Hepatocyte (in vitro differentiated cells): ENCODE data around the gene TRMT61A. TPM values are rescaled to one million over a fixed set of nuclear protein-coding genes. Genes with fewer than 3 reads are reported as not detected.

Source experiments
- DNase-seq: peaks from one replicate; pipeline ENCODE4 v3.0.0-alpha.2; 2016; ENCODE audit warnings: low spot score
- H2AFZ ChIP-seq: fragments of 200-600 bp; sonication (generic); 2 replicates; pipeline ENCODE4 v1.6.0; 2016; ENCODE audit warnings: antibody characterized with exemption, mild to moderate bottlenecking
- H3K27ac ChIP-seq: fragments of 200-600 bp; sonication (generic); 2 replicates; pipeline ENCODE4 v1.5.1; 2016; ENCODE audit warnings: mild to moderate bottlenecking
- H3K27me3 ChIP-seq: fragments of 200-600 bp; sonication (generic); 2 replicates; pipeline ENCODE4 v1.6.1; 2016
- H3K36me3 ChIP-seq: fragments of 200-600 bp; sonication (generic); replicated peaks from 2 replicates; pipeline ENCODE4 v1.5.1; 2016; ENCODE audit warnings: low read depth; ENCODE audit not compliant: insufficient read depth
- H3K4me1 ChIP-seq: fragments of 200-600 bp; sonication (generic); 2 replicates; pipeline ENCODE4 v1.5.1; 2016; ENCODE audit warnings: mild to moderate bottlenecking, moderate library complexity; ENCODE audit not compliant: insufficient read depth
- H3K4me2 ChIP-seq: fragments of 200-600 bp; sonication (generic); 2 replicates; pipeline ENCODE4 v1.6.0; 2016
- H3K4me3 ChIP-seq: fragments of 200-600 bp; sonication (generic); 2 replicates; pipeline ENCODE4 v1.5.1; 2016; ENCODE audit warnings: mild to moderate bottlenecking
- H3K79me2 ChIP-seq: fragments of 200-600 bp; sonication (generic); 2 replicates; pipeline ENCODE4 v1.6.0; 2017; ENCODE audit warnings: mild to moderate bottlenecking
- H3K9me2 ChIP-seq: fragments of 200-600 bp; sonication (generic); replicated peaks from 2 replicates; pipeline ENCODE4 v1.6.0; 2017; ENCODE audit warnings: mild to moderate bottlenecking; ENCODE audit not compliant: insufficient read depth
- H3K9me3 ChIP-seq: fragments of 200-600 bp; sonication (generic); 2 replicates; pipeline ENCODE4 v1.5.1; 2016; ENCODE audit warnings: low read depth, mild to moderate bottlenecking
- H4K20me1 ChIP-seq: fragments of 200-600 bp; sonication (generic); 2 replicates; pipeline ENCODE4 v1.6.0; 2016; ENCODE audit warnings: mild to moderate bottlenecking; ENCODE audit not compliant: insufficient read depth, poor library complexity, severe bottlenecking
- EZH2 ChIP-seq: fragments of 200-600 bp; sonication (generic); IDR thresholded peaks from 2 replicates; pipeline ENCODE4 v1.6.1; 2016; ENCODE audit warnings: antibody characterized with exemption, mild to moderate bottlenecking, borderline replicate concordance
- EZH2phosphoT487 ChIP-seq: fragments of 200-600 bp; sonication (generic); IDR thresholded peaks from one replicate; pipeline ENCODE4 v1.6.1; 2018; ENCODE audit warnings: antibody characterized with exemption, mild to moderate bottlenecking, low read depth, moderate library complexity; ENCODE audit not compliant: unreplicated experiment, severe bottlenecking
- WGBS: methylation state at CpG from one replicate; pipeline ENCODE4 v1.1.6; 2016; ENCODE audit warnings: low lambda C conversion rate; ENCODE audit errors: missing lambda C conversion rate; 5-methylcytosine and 5-hydroxymethylcytosine counted together
- polyA plus RNA-seq: library from polyadenylated mRNA; unstranded; fragments of >200 nt; fragmentation: Nextera tagmentation; extraction: Ambion mirVana; gene quantifications from 2 replicates; pipeline ENCODE4 v1.2.1, GENCODE V29; 2016
- total RNA-seq: library from RNA; depleted of rRNA; stranded (reverse); fragments of >200 nt; gene quantifications from 2 replicates; pipeline ENCODE4 v1.2.3, GENCODE V29; 2014
- TF ChIP-seq, protein P1 (sequence below): fragments of 200-600 bp; sonication (generic); IDR thresholded peaks from 2 replicates; pipeline ENCODE4 v1.5.1; 2016; ENCODE audit warnings: antibody characterized with exemption, mild to moderate bottlenecking; ENCODE audit not compliant: poor library complexity

TRMT61A gene
- total and polyA plus RNA-seq, 2 experiments from 2014 or later = 8.9 to 13.2 TPM

DNA sequence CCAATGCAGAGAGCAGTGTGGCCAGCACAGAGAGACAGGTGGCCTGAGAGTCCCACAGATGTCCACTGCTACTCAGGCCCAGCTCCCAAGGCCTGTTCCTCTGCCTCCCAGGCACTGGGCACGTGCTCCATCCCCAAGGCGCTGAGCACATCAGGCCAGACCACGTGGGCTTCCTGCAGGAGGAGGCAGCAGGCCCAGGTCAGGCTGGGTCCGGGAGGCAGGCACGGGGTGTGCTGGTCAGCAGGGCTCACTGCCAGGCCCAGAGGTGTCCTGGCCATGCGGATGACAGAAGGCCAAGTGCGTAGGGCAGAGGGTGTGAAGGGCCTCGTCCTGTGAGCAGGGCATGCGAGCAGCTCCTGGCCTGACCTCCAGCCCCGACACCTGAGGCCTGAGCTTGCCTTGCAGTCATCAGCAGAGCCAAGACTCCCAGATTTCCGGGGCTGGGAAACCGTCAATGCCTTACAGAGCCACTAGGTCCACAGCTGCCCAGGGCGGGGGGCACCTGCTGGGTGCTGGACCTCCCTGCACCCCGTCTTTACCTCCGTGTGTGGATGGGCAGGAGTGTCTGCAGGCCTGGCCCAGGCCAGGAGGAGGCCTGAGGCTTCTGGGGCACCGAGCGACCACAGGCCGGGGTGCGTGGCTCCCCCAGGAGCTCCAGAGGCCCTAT is 14.9 kb downstream of the TRMT61A start:
- Histone ChIP-seq H3K4me1 (peaks cover 34% of the 10 kb centered on the region), H3K36me3 (no peaks in the 10 kb centered on the region), H2AFZ (no peak overlapping the region), H4K20me1 (no peaks in the 10 kb centered on the region), H3K4me3 (no peak overlapping the region), H3K9me2 (no peaks in the 10 kb centered on the region), H3K9me3 (no peaks in the 10 kb centered on the region), H3K4me2 (no peak overlapping the region), H3K79me2 (no peaks in the 10 kb centered on the region), H3K27ac (no peak overlapping the region), H3K27me3 (no peaks in the 10 kb centered on the region)
- DNase-seq = no peak
- 82% methylated on average over 13 of the region's 19 CpGs for WGBS
- TF ChIP-seq, protein P1, sequence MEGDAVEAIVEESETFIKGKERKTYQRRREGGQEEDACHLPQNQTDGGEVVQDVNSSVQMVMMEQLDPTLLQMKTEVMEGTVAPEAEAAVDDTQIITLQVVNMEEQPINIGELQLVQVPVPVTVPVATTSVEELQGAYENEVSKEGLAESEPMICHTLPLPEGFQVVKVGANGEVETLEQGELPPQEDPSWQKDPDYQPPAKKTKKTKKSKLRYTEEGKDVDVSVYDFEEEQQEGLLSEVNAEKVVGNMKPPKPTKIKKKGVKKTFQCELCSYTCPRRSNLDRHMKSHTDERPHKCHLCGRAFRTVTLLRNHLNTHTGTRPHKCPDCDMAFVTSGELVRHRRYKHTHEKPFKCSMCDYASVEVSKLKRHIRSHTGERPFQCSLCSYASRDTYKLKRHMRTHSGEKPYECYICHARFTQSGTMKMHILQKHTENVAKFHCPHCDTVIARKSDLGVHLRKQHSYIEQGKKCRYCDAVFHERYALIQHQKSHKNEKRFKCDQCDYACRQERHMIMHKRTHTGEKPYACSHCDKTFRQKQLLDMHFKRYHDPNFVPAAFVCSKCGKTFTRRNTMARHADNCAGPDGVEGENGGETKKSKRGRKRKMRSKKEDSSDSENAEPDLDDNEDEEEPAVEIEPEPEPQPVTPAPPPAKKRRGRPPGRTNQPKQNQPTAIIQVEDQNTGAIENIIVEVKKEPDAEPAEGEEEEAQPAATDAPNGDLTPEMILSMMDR = no peak
- TF ChIP-seq EZH2phosphoT487 (no peak), EZH2 (no peak)

DNA sequence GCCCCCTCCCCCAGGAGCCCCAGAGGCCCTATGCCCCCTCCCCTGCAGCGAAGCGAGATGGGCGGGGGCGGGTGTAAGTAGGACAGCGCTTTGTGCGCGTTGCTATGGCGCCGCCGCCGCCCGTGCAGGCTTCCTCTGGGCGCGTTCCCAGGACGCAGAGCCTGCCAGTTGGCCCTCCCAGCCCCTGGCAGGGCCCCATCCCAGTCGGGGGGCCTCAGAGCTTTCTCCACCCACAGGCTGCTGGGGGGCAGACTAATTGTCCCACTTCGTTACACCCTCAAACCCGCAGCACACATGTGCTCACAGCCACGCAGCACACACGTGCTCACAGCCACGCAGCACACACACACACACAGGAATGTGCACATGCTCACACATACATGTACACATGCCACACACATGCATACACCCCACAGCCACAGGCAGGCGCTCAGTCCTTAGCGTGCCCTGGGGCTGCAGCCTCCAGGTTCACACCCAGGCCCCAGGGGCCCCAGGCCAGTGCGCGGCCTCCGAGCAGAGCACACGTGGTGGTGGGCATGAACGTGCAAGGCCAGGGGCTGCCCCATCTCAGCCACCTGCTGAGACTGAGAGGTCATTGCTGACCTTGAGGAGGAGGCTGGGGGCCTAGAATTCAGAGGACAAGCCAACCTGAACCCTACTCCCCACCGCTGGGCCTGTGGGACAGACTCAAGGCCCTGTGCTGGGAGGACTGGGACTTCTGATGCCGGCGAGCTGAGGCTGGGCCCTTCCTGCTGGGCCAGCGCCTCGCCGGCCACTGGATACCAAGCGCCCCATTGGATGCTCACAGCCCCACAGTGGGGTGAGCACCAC is 15.6 kb downstream of the TRMT61A start:
- DNase-seq = no peak
- TF ChIP-seq EZH2phosphoT487 (no peak), EZH2 (no peak)
- TF ChIP-seq, protein P1 = no peak
- H3K4me1 ChIP-seq = peaks cover 34% of the 10 kb centered on the region

DNA sequence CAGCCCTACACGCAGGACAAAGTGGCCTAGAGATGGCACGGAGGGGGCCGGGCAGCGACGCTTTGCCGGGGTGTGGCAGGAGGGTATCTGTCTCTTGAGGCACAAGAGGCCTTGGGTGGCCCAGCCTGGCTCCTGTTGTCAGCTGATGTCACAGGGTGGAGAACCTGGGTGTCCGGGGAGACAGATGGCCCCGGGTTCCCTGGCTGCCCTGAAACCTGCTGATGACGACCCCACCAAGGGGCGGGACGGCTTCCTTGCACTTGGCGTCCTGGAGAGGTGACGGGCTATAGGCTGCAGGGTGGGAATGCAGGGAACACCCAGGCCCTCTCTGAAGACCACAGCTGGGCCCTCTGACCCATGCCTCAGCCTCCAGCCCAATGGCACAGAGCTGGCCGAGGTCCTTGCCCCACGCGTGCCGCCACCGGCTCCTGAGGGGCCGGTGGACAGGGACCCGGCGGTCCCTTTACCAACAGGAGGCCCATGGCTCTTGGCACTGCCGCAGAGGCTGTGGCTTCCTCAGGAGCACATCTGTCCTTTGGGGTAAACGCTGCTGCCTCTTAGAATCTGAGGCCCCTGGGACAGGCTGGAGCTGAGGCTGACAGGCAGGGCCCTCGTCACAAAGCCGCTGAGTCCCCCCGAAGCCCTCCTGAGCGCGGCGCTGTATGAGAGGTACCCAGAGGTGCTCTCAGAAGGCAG is 16.4 kb downstream of the TRMT61A start:
- Histone ChIP-seq H3K36me3 (no peaks in the 10 kb centered on the region), H4K20me1 (no peaks in the 10 kb centered on the region), H3K4me1 (peaks cover 29% of the 10 kb centered on the region), H3K9me2 (no peaks in the 10 kb centered on the region), H2AFZ (no peak overlapping the region), H3K4me2 (no peak overlapping the region), H3K9me3 (no peaks in the 10 kb centered on the region), H3K27me3 (no peaks in the 10 kb centered on the region), H3K27ac (no peak overlapping the region), H3K4me3 (no peak overlapping the region), H3K79me2 (no peaks in the 10 kb centered on the region)
- WGBS = 89% methylated on average over 29 of the region's 29 CpGs
- TF ChIP-seq, protein P1 = no peak
- TF ChIP-seq EZH2phosphoT487 = no peak
- no peak for TF ChIP-seq EZH2
- no peak for DNase-seq

More for the DNA sequence above, 15.6 kb downstream of the TRMT61A start:
- no peaks in the 10 kb centered on the region for H3K9me2 ChIP-seq
- no peaks in the 10 kb centered on the region for H3K36me3 ChIP-seq
- no peak overlapping the region for H3K4me3 ChIP-seq
- no peaks in the 10 kb centered on the region for H3K79me2 ChIP-seq
- H3K27ac ChIP-seq = no peak overlapping the region
- no peaks in the 10 kb centered on the region for H3K27me3 ChIP-seq
- no peak overlapping the region for H3K4me2 ChIP-seq
- no peaks in the 10 kb centered on the region for H4K20me1 ChIP-seq
- no peaks in the 10 kb centered on the region for H3K9me3 ChIP-seq
- no peak overlapping the region for H2AFZ ChIP-seq
- 91% methylated on average over 22 of the region's 35 CpGs for WGBS
